Neural cell (in vitro differentiated cells): ENCODE measurements around the gene STYK1. TPM values are rescaled to one million over a fixed set of nuclear protein-coding genes. Genes with fewer than 3 reads are reported as not detected.

ENCODE experiments used
- H2AFZ ChIP-seq: fragments of 200-600, 300-800 bp; sonication (generic), shearing (Covaris generic); 2 replicates; pipeline ENCODE4 v1.6.0; 2014; ENCODE audit warnings: low read depth, mild to moderate bottlenecking, antibody characterized with exemption, low read length, moderate library complexity
- H3F3A ChIP-seq: fragments of 200-600 bp; shearing (Covaris generic); 2 replicates; pipeline ENCODE4 v1.6.1; 2016; ENCODE audit warnings: mild to moderate bottlenecking, moderate library complexity, mixed read lengths, antibody characterized with exemption, low read length; ENCODE audit not compliant: insufficient read depth, poor library complexity, severe bottlenecking
- H3K27ac ChIP-seq: fragments of 200-600, 300-800 bp; sonication (generic), shearing (Covaris generic); 2 replicates; pipeline ENCODE4 v1.5.1; 2014; ENCODE audit warnings: mild to moderate bottlenecking, low read length, moderate library complexity
- H3K27me3 ChIP-seq: fragments of 300-800, 200-600 bp; sonication (generic), shearing (Covaris generic); 2 replicates; pipeline ENCODE4 v1.6.0; 2014; ENCODE audit warnings: mild to moderate bottlenecking, low read depth, low read length, moderate library complexity; ENCODE audit not compliant: insufficient read depth
- H3K36me3 ChIP-seq: fragments of 300-800, 200-600 bp; sonication (generic), shearing (Covaris generic); 2 replicates; pipeline ENCODE4 v1.5.1; 2014; ENCODE audit warnings: mild to moderate bottlenecking, antibody characterized with exemption, low read length, moderate library complexity; ENCODE audit not compliant: insufficient read depth
- H3K4me2 ChIP-seq: fragments of 300-800, 200-600 bp; sonication (generic), shearing (Covaris generic); 2 replicates; pipeline ENCODE4 v1.6.0; 2014; ENCODE audit warnings: mild to moderate bottlenecking, low read length
- H3K4me3 ChIP-seq: fragments of 300-800, 200-600 bp; sonication (generic), shearing (Covaris generic); 2 replicates; pipeline ENCODE4 v1.5.1; 2014; ENCODE audit warnings: mild to moderate bottlenecking, low read length, moderate library complexity
- H3K79me2 ChIP-seq: fragments of 200-600 bp; shearing (Covaris generic); replicated peaks from 2 replicates; pipeline ENCODE4 v1.6.0; 2014; ENCODE audit warnings: mild to moderate bottlenecking, low read length, moderate library complexity; ENCODE audit not compliant: insufficient read depth
- H3K9ac ChIP-seq: fragments of 300-800, 200-600 bp; sonication (generic), shearing (Covaris generic); 2 replicates; pipeline ENCODE4 v1.6.1; 2016; ENCODE audit warnings: mild to moderate bottlenecking, low read length, mixed read lengths
- H3K9me2 ChIP-seq: fragments of 200-600 bp; shearing (Covaris generic); 2 replicates; pipeline ENCODE4 v1.6.1; 2016; ENCODE audit warnings: mild to moderate bottlenecking, low read length, mixed read lengths; ENCODE audit not compliant: insufficient read depth
- H3K9me3 ChIP-seq: fragments of 200-600, 300-800 bp; sonication (generic), shearing (Covaris generic); 2 replicates; pipeline ENCODE4 v1.6.1; 2016; ENCODE audit warnings: mild to moderate bottlenecking, mixed run types, low read length, moderate library complexity, mixed read lengths
- H4K20me1 ChIP-seq: fragments of 200-600 bp; shearing (Covaris generic); 2 replicates; pipeline ENCODE4 v1.6.1; 2016; ENCODE audit warnings: mild to moderate bottlenecking, mixed run types; ENCODE audit not compliant: insufficient read depth
- CTCF ChIP-seq: fragments of 450-650 bp; IDR thresholded peaks from 2 replicates; pipeline ENCODE4 v1.5.1; 2014; ENCODE audit warnings: antibody characterized with exemption, mild to moderate bottlenecking, moderate library complexity; ENCODE audit not compliant: poor library complexity, severe bottlenecking
- EP300 ChIP-seq: fragments of 450-650 bp; conservative IDR thresholded peaks from 2 replicates; pipeline ENCODE4 v1.6.1; 2014; ENCODE audit warnings: antibody characterized with exemption, mild to moderate bottlenecking, moderate library complexity; ENCODE audit not compliant: poor library complexity, severe bottlenecking
- EZH2 ChIP-seq: fragments of 200-600, 300-800 bp; shearing (Covaris generic), sonication (generic); IDR thresholded peaks from 2 replicates; pipeline ENCODE4 v1.6.1; 2014; ENCODE audit warnings: antibody characterized with exemption, low read length, borderline replicate concordance, mild to moderate bottlenecking; ENCODE audit not compliant: insufficient read depth, poor library complexity, severe bottlenecking
- MXI1 ChIP-seq: fragments of 450-650 bp; conservative IDR thresholded peaks from 2 replicates; pipeline ENCODE4 v1.6.1; 2014; ENCODE audit warnings: antibody characterized with exemption, mild to moderate bottlenecking; ENCODE audit not compliant: poor library complexity, severe bottlenecking
- POLR2AphosphoS5 ChIP-seq: IDR thresholded peaks from 2 replicates; pipeline ENCODE4 v1.6.1; 2012
- RAD21 ChIP-seq: fragments of 450-650 bp; conservative IDR thresholded peaks from 2 replicates; pipeline ENCODE4 v1.6.1; 2014; ENCODE audit warnings: antibody characterized with exemption, mild to moderate bottlenecking, moderate library complexity
- REST ChIP-seq: IDR thresholded peaks from 2 replicates; pipeline ENCODE4 v1.6.1; 2012; ENCODE audit warnings: borderline replicate concordance
- SMC3 ChIP-seq: fragments of 450-650 bp; conservative IDR thresholded peaks from 2 replicates; pipeline ENCODE4 v1.6.1; 2014; ENCODE audit warnings: antibody characterized with exemption, mild to moderate bottlenecking, moderate library complexity; ENCODE audit not compliant: poor library complexity
- TAF1 ChIP-seq: IDR thresholded peaks from 2 replicates; pipeline ENCODE4 v1.6.1; 2012; ENCODE audit warnings: low read depth
- polyA plus RNA-seq: library from polyadenylated mRNA; depleted of rRNA; stranded (reverse); fragments of >200 nt; gene quantifications from 2 replicates; pipeline ENCODE4 v1.2.3, GENCODE V29; 2014

Gene STYK1
- polyA plus RNA-seq, 1 donor from 2014 or later, result 0.24 TPM

- H3K36me3 ChIP-seq, result no peaks in the 10 kb centered on the region
- H3K9me3 ChIP-seq, result no peaks in the 10 kb centered on the region
- H3F3A ChIP-seq, result no peaks in the 10 kb centered on the region
- H2AFZ ChIP-seq, result no peak overlapping the region
- no peak overlapping the region for H3K4me3 ChIP-seq
- no peaks in the 10 kb centered on the region for H4K20me1 ChIP-seq
- H3K27ac ChIP-seq, result no peak overlapping the region
- no peaks in the 10 kb centered on the region for H3K79me2 ChIP-seq
- TF ChIP-seq POLR2AphosphoS5 (no peak), SMC3 (no peak), CTCF (no peak), EZH2 (no peak), RAD21 (no peak), MXI1 (no peak), REST (no peak), TAF1 (no peak), EP300 (no peak)
- H3K27me3 ChIP-seq, result no peaks in the 10 kb centered on the region
- no peak overlapping the region for H3K9ac ChIP-seq
- no peaks in the 10 kb centered on the region for H3K9me2 ChIP-seq
- no peak overlapping the region for H3K4me2 ChIP-seq
These were observed 6.3 kb downstream of the STYK1 start for GRCh38 chr12:10667581-10667980.

GRCh38 chr12:10664499-10664898 is 9.4 kb downstream of the STYK1 start:
- no peaks in the 10 kb centered on the region for H3K27me3 ChIP-seq
- H3K36me3 ChIP-seq, result no peaks in the 10 kb centered on the region
- TF ChIP-seq POLR2AphosphoS5 (no peak), SMC3 (no peak), EP300 (no peak), CTCF (no peak), MXI1 (no peak), TAF1 (no peak), RAD21 (no peak), EZH2 (no peak), REST (no peak)

More at GRCh38 chr12:10664499-10664898, 9.4 kb downstream of the STYK1 start:
- no peaks in the 10 kb centered on the region for H3F3A ChIP-seq
- no peak overlapping the region for H3K9ac ChIP-seq
- no peaks in the 10 kb centered on the region for H3K79me2 ChIP-seq
- H2AFZ ChIP-seq, result no peak overlapping the region
- no peak overlapping the region for H3K27ac ChIP-seq
- no peaks in the 10 kb centered on the region for H3K9me3 ChIP-seq
- no peaks in the 10 kb centered on the region for H4K20me1 ChIP-seq
- H3K4me2 ChIP-seq, result no peak overlapping the region
- no peak overlapping the region for H3K4me3 ChIP-seq
- no peaks in the 10 kb centered on the region for H3K9me2 ChIP-seq
